Breast epithelium (tissue), 3 donors: ENCODE results near the gene SH3TC1.

Source experiments
- POLR2A ChIP-seq: fragments of 450-650 bp; IDR thresholded peaks from one replicate; pipeline ENCODE4 v1.6.1; 2016; ENCODE audit warnings: antibody characterized with exemption, mild to moderate bottlenecking, moderate library complexity
- POLR2AphosphoS5 ChIP-seq, 3 donors: sonication (generic); formaldehyde crosslinking; IDR thresholded peaks; one replicate each; pipeline ENCODE4 v1.6.1; 2017; ENCODE audit warnings: antibody characterized with exemption in 3 of 3
- TF ChIP-seq, protein P1 (sequence below), 3 donors: fragments of 450-650 bp; IDR thresholded peaks; one replicate each; pipeline ENCODE4 v1.5.1; 2016 to 2017; ENCODE audit warnings: antibody characterized with exemption in 3 of 3, mild to moderate bottlenecking in 3 of 3, moderate library complexity in 3 of 3

DNA sequence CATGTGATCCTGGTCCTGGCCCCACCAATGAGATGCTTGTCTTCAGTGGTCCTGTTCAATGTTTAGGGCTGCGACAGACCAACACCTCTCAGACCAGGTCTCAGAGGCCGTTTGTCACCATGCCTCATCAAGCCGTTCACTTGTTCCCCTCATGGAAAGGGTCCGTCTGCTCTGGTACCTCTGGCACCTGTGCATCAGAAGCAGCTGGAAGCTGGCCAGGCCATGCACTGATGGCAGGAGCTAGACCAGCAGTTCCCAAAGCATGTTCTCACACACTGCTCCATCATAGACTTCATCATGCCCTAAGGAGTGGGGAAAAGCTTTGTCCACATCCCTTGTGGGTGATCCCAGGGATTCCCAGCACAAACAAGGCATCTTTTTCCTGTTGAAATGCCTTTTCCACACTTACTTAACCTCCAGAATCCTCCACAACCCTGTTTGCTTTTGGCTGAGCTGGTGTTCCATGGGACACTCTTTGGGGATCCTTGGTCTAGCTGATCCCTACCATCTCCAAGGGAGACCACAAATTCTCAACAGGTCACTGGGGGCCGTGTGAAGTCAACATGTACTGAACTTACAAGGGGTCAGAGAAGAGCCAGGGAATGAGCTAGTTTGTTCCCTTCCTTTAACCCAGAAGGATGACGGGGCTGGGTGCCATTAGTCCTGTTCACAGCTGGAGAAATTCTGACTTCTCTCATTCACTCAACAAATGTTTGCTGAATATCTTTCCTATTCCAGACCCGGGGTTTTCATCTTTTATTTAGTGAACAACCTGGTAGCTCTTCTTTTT is 21.8 kb downstream of the SH3TC1 start:
- TF ChIP-seq, protein P1, sequence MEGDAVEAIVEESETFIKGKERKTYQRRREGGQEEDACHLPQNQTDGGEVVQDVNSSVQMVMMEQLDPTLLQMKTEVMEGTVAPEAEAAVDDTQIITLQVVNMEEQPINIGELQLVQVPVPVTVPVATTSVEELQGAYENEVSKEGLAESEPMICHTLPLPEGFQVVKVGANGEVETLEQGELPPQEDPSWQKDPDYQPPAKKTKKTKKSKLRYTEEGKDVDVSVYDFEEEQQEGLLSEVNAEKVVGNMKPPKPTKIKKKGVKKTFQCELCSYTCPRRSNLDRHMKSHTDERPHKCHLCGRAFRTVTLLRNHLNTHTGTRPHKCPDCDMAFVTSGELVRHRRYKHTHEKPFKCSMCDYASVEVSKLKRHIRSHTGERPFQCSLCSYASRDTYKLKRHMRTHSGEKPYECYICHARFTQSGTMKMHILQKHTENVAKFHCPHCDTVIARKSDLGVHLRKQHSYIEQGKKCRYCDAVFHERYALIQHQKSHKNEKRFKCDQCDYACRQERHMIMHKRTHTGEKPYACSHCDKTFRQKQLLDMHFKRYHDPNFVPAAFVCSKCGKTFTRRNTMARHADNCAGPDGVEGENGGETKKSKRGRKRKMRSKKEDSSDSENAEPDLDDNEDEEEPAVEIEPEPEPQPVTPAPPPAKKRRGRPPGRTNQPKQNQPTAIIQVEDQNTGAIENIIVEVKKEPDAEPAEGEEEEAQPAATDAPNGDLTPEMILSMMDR (IDR thresholded peaks at IDR 0.05), result no peak
- TF ChIP-seq POLR2A (no peak), POLR2AphosphoS5 (IDR thresholded peaks at IDR 0.05) (no peak)
